Measurements from ENCODE around the gene MAPK8.

- TF ChIP-seq ZNF623 (tag by site-specific recombination; IDR thresholded peaks at IDR 0.05): no peak
- TF ChIP-seq CTCF (tag by site-specific recombination; IDR thresholded peaks at IDR 0.05): no peak
- no peak for TF ChIP-seq ZNF692 (tag by site-specific recombination; IDR thresholded peaks at IDR 0.05)
- no peak for TF ChIP-seq ZBTB7A (tag by site-specific recombination; IDR thresholded peaks at IDR 0.05; ENCODE audit: low read depth)
- TF ChIP-seq ZNF747 (tag by site-specific recombination; IDR thresholded peaks at IDR 0.05): no peak
- no peak for TF ChIP-seq ZNF132 (tag by site-specific recombination; IDR thresholded peaks at IDR 0.05; ENCODE audit: borderline replicate concordance)
- TF ChIP-seq ZBTB1 (tag by site-specific recombination; IDR thresholded peaks at IDR 0.05): no peak
Measured at GRCh38 chr10:48412933-48413332, 106.5 kb downstream of the MAPK8 start.

Data from HEK293 (cell line).